Ovary (tissue), 3 donors: Measurements from ENCODE around the gene ACSM2B.

Experiments used
- EP300 ChIP-seq: sonication (generic); formaldehyde crosslinking; IDR thresholded peaks from one replicate; pipeline ENCODE4 v1.6.1; 2017; ENCODE audit warnings: antibody characterized with exemption
- TF ChIP-seq, protein P1 (sequence below), 3 donors: fragments of 450-650 bp in 2 of 3; fragments of 200-600 bp in 1 of 3; IDR thresholded peaks; one replicate each; pipeline versions ENCODE4 v1.5.1 to v1.8.0; 2016 to 2022; ENCODE audit warnings: antibody characterized with exemption in 3 of 3, mild to moderate bottlenecking in 1 of 3
- donor health status: DM: no; HTN: no; CAD: no.

DNA sequence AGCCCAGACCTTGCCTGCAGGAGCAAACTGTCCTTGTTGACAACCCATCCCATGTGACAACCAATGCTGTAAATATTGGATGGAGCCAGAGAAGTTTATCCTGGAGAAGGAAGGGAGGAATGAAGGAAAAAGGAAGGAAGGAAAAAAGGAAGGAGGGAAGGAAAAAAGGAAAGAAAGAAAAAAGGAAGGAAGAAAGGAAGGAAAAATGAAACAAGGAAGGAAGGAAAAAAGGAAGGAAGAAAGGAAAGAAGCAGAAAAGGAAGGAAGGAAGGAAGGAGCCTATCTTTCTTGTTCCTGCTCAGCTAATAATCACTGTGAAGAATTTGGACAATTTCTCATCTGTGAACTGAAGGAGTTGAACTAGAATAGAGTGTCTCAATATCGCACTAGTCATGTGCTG lies 56.1 kb downstream of the ACSM2B start:
- TF ChIP-seq, protein P1, sequence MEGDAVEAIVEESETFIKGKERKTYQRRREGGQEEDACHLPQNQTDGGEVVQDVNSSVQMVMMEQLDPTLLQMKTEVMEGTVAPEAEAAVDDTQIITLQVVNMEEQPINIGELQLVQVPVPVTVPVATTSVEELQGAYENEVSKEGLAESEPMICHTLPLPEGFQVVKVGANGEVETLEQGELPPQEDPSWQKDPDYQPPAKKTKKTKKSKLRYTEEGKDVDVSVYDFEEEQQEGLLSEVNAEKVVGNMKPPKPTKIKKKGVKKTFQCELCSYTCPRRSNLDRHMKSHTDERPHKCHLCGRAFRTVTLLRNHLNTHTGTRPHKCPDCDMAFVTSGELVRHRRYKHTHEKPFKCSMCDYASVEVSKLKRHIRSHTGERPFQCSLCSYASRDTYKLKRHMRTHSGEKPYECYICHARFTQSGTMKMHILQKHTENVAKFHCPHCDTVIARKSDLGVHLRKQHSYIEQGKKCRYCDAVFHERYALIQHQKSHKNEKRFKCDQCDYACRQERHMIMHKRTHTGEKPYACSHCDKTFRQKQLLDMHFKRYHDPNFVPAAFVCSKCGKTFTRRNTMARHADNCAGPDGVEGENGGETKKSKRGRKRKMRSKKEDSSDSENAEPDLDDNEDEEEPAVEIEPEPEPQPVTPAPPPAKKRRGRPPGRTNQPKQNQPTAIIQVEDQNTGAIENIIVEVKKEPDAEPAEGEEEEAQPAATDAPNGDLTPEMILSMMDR (IDR thresholded peaks at IDR 0.05): no peak
- TF ChIP-seq EP300: no peak
